AG10803 (cell line): ENCODE measurements around the gene IFT122.
A peak's percentile ranks its signal among the peaks of the same experiment; 100 is the strongest.

Experiments
- DNase-seq: peaks from one replicate; pipeline ENCODE4 v3.0.0; 2010; ENCODE audit warnings: low read depth
- H3K4me3 ChIP-seq: 2 replicates; pipeline ENCODE4 v1.5.1; 2011; ENCODE audit warnings: mild to moderate bottlenecking, low read length, control low read depth
- TF ChIP-seq, protein P1 (sequence below): conservative IDR thresholded peaks from 2 replicates; pipeline ENCODE4 v1.5.1; 2011; ENCODE audit warnings: mild to moderate bottlenecking, low read length, control low read depth, inconsistent platforms

Gene IFT122

DNA sequence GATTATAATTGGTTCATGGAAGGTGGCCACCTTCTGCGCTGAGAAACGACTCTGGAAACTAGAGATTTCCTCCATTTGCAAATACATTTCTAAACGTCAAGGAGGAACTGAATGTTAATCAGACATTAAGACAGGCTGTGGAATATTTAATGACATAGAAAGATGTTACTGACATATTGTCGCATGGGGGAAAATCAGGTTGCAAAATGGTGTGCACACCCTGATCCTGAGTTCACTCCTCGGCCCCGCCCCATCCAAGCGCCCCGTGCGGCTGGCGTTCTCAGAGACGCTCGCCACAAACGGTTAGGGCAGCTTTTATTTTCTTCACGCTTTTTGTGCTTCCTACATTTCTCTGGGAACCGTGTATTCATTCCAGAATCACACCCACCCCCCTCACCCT lies 113.7 kb downstream of the IFT122 start:
- TF ChIP-seq, protein P1, sequence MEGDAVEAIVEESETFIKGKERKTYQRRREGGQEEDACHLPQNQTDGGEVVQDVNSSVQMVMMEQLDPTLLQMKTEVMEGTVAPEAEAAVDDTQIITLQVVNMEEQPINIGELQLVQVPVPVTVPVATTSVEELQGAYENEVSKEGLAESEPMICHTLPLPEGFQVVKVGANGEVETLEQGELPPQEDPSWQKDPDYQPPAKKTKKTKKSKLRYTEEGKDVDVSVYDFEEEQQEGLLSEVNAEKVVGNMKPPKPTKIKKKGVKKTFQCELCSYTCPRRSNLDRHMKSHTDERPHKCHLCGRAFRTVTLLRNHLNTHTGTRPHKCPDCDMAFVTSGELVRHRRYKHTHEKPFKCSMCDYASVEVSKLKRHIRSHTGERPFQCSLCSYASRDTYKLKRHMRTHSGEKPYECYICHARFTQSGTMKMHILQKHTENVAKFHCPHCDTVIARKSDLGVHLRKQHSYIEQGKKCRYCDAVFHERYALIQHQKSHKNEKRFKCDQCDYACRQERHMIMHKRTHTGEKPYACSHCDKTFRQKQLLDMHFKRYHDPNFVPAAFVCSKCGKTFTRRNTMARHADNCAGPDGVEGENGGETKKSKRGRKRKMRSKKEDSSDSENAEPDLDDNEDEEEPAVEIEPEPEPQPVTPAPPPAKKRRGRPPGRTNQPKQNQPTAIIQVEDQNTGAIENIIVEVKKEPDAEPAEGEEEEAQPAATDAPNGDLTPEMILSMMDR = no peak
- H3K4me3 ChIP-seq = no peak overlapping the region
- no peak for DNase-seq

DNA sequence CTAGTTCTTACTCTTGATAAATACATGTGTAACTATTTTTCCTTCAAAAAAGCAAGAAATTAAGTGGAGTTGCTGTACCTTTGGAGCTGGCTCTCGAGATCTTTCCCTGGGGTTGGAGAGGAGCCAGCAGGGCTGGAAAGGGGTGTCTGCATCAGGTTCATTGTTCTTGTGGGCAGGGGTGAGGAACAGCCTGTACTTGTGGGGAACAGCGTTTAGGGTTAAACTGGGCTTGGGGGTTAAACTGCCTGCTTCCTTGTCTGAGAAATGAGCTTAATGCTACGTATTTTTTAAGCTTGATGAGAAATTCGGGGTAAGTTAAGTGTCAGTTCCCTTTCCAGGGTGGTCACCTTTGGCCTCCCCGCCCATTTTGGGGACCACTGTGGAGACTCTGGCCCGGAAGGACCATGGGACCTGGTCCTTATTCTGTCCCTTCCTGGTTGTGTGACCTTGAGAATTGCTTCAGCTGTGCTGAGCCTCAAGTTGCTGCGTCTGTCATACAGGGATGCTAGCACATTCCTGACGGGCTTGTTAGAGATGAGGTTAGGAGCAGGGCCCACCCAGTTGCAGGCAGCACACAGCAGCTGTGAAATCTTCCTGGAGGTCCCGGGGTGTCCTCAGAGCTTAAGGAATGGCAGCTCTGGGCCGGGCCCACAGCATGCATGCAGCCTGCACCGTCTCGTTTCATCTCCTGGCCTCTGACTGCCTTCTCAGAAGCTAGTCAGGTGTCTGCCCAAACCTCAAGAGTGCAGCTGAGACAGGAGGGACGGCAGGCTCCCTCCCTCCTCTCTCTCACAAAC lies 114.5 kb downstream of the IFT122 start:
- no peak overlapping the region for H3K4me3 ChIP-seq
- DNase-seq = no peak

DNA sequence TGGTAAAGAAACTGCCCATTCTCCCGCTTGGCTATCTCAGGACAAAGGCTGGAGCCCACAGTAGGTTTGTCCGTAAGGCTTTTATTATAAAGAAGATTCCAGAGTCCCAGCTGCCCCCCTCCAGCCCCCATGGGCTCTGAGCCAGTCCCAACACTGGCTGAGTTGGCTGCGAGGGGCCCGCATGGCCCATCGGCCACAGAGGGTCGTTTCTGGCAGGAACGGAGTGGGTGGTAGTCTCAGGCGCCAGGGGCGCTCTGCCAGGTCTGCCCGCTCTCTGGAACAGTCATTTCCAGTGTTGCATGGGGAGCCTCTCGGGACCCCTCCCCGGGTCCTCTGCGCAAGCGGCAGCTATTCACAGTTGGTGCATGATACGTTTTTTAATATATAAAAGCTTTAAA lies 115.1 kb downstream of the IFT122 start:
- TF ChIP-seq, protein P1 = no peak
- no peak overlapping the region for H3K4me3 ChIP-seq
- no peak for DNase-seq

More for the DNA sequence above, 114.5 kb downstream of the IFT122 start:
- TF ChIP-seq, protein P1 = no peak

DNA sequence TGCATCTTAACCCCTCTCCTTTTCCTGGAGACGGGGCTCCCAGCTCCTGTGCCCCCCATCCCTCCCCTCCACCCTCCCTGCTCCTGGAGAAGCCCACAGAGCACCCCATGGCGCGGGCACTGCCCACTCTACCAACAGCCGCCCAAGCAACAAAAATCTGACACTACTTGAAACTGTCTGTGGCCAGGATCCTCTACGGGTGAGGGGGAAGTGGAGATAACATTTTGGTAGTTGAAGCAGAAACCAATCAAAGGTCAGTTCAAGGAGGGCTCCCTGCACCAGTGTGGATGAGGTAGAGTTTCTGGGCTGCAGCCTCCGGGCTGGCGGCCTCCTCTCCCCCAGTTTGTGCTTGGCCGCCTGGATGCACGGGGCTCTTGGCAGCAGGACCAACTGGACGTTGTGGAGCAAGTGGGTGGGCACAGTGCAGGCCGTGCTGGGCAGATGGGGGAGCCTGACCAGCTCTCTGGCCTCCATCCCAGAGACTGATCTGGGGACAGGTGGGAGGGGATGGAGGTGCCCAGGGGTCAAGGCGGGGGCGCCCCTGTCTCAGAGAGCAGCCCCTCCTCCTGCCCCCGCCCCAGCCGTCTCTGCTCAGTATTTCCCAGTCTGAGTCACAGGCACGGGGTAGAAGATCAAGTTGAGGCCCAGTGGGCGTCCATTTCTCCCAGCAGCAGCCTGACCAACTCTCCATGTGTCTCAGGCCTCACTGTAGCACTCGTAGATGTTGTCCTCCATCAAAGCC lies 115.8 kb downstream of the IFT122 start:
- TF ChIP-seq, protein P1 = no peak

DNA sequence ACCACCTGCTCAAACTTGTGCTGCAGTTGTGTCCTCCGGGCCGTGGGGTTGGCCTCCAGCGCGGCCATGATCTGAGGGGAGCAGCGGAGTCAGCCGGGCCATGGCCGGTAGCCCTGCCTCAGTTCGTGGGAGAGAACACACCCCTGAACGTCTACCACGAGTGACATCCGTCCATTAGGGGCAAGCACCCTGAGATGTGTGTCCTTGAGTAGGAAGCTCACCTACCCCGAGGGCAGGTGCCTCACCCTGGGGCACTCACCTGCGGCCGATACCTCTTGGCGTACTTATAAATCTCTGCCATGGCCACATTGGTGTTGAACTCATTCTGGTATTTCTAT lies 116.3 kb downstream of the IFT122 start:
- TF ChIP-seq, protein P1 = no peak
- H3K4me3 ChIP-seq = no peak overlapping the region

More for the DNA sequence above, 115.8 kb downstream of the IFT122 start:
- no peak overlapping the region for H3K4me3 ChIP-seq
- no peak for DNase-seq

DNA sequence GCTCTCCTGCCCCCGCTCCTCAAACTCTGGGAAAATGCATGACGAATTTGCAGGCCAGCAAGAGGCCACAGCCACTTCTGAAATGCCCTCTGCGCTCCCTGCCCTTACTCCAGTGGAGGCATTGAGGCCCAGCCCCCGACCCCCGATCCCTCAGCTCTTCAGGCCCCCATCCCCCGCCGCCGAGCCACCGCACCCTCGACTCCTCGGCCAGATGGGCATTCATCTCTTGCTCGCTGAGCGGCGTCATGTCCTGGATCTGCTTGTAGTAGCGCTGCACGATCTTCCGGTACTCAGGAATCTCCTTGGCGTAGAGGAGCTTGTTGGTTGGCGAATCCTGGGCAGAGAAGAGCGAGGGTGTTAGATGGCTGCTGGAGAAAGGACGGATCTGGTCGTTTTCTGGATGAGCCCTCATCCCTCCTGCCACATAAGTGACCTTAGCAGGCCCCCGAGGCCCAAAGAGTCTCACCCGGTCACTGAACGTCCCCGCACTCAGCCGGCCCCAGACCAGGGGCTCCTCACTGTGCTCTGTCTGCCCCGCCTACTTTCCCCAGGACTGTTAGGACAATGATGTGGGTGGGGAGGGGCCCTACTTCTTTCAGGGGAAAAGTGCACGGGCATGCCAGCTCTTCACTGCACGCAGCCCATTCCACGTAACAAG lies 117.0 kb downstream of the IFT122 start:
- TF ChIP-seq, protein P1 = no peak
- H3K4me3 ChIP-seq = no peak overlapping the region
- DNase-seq = no peak

More for the DNA sequence above, 116.3 kb downstream of the IFT122 start:
- DNase-seq = no peak

DNA sequence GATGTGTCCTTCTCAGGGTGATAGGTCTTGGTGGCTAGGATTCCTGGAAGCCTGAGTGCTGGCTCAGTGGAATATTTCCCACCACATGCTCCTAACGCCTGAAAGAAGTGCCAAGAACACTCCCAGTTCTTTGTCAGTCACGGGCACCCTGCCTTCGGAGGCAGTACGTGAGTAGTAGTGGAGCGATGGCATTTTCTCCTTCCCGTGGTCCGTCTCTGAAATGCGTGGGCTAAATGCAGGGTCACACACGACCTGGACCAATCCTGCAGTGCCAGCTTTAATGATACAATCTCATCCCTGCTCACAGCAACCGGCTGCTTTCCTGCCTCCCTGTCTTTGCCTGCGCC lies 117.5 kb downstream of the IFT122 start:
- TF ChIP-seq, protein P1 = no peak
- H3K4me3 ChIP-seq = no peak overlapping the region
- DNase-seq = peak; percentile 86
